Cardiac muscle cell (in vitro differentiated cells and primary cell): ENCODE measurements around the gene CCDC197. TPM values are rescaled to one million over a fixed set of nuclear protein-coding genes. Genes with fewer than 3 reads are reported as not detected.

Experiments
- DNase-seq, 2 donors: peaks; one replicate each; pipeline versions ENCODE4 v3.0.0 to v3.0.0-alpha.2; 2010 to 2017; ENCODE audit warnings: low read depth in 1 of 2, low spot score in 1 of 2
- H3K27ac ChIP-seq: fragments of 200-600 bp; sonication (generic); 2 replicates; pipeline ENCODE4 v1.5.1; 2016
- H3K27me3 ChIP-seq: fragments of 200-600 bp; sonication (generic); 2 replicates; pipeline ENCODE4 v1.6.0; 2016; ENCODE audit warnings: control low read depth
- H3K36me3 ChIP-seq: fragments of 200-600 bp; sonication (generic); 2 replicates; pipeline ENCODE4 v1.5.1; 2016; ENCODE audit warnings: control low read depth
- H3K4me1 ChIP-seq: fragments of 200-600 bp; sonication (generic); 2 replicates; pipeline ENCODE4 v1.8.1; 2017; ENCODE audit warnings: low read depth, mild to moderate bottlenecking, mixed run types
- H3K4me3 ChIP-seq: fragments of 200-600 bp; sonication (generic); 2 replicates; pipeline ENCODE4 v1.5.1; 2016; ENCODE audit warnings: mild to moderate bottlenecking
- H3K9me3 ChIP-seq: fragments of 200-600 bp; sonication (generic); 2 replicates; pipeline ENCODE4 v1.5.1; 2017; ENCODE audit warnings: low read depth, mild to moderate bottlenecking, control low read depth
- CTCF ChIP-seq: IDR thresholded peaks from 2 replicates; pipeline ENCODE4 v1.5.1; 2012; ENCODE audit warnings: low read depth, mild to moderate bottlenecking, low read length
- polyA plus RNA-seq: library from polyadenylated mRNA; unstranded; fragments of >200 nt; fragmentation: Nextera tagmentation; extraction: Ambion mirVana; gene quantifications from 2 replicates; pipeline ENCODE4 v1.2.1, GENCODE V29; 2016
- total RNA-seq: library from RNA; depleted of rRNA; stranded (reverse); fragments of >200 nt; gene quantifications from 2 replicates; pipeline ENCODE4 v1.2.3, GENCODE V29; 2016

CCDC197 gene
- total and polyA plus RNA-seq, 2 experiments from 2014 or later: not detected

- H3K9me3 ChIP-seq: no peaks in the 10 kb centered on the region
- H3K4me3 ChIP-seq: no peak overlapping the region
- no peaks in the 10 kb centered on the region for H3K36me3 ChIP-seq
- no peak for TF ChIP-seq CTCF
- H3K4me1 ChIP-seq: peaks cover 16% of the 10 kb centered on the region
- H3K27me3 ChIP-seq: no peaks in the 10 kb centered on the region
- DNase-seq: no peak
- peak overlapping the region; percentile 69 for H3K27ac ChIP-seq
Measured at GRCh38 chr14:94021001-94021400, 23.9 kb downstream of the CCDC197 start.

- Histone ChIP-seq H3K4me1 (peaks cover 16% of the 10 kb centered on the region), H3K27ac (peak overlapping the region; percentile 69), H3K4me3 (no peak overlapping the region), H3K36me3 (no peaks in the 10 kb centered on the region), H3K27me3 (no peaks in the 10 kb centered on the region), H3K9me3 (no peaks in the 10 kb centered on the region)
- TF ChIP-seq CTCF: no peak
- peak; percentile 24 to 53 for DNase-seq
Measured at GRCh38 chr14:94021416-94022157, 24.5 kb downstream of the CCDC197 start.

- no peak overlapping the region for H3K4me3 ChIP-seq
- no peak for DNase-seq
- H3K36me3 ChIP-seq: no peaks in the 10 kb centered on the region
- H3K9me3 ChIP-seq: no peaks in the 10 kb centered on the region
- H3K4me1 ChIP-seq: peaks cover 16% of the 10 kb centered on the region
- no peak for TF ChIP-seq CTCF
- H3K27me3 ChIP-seq: no peaks in the 10 kb centered on the region
- peak overlapping the region; percentile 36 for H3K27ac ChIP-seq
Measured at GRCh38 chr14:94022532-94023411, 25.7 kb downstream of the CCDC197 start.

GRCh38 chr14:94024549-94024948 lies 27.4 kb downstream of the CCDC197 start:
- no peaks in the 10 kb centered on the region for H3K9me3 ChIP-seq
- TF ChIP-seq CTCF: no peak
- no peak for DNase-seq
- no peaks in the 10 kb centered on the region for H3K36me3 ChIP-seq
- H3K4me3 ChIP-seq: no peak overlapping the region
- no peaks in the 10 kb centered on the region for H3K27me3 ChIP-seq
- no peak overlapping the region for H3K27ac ChIP-seq
- H3K4me1 ChIP-seq: peaks cover 16% of the 10 kb centered on the region

- Histone ChIP-seq H3K9me3 (no peaks in the 10 kb centered on the region), H3K27me3 (no peaks in the 10 kb centered on the region), H3K27ac (no peak overlapping the region), H3K36me3 (no peaks in the 10 kb centered on the region), H3K4me1 (peaks cover 16% of the 10 kb centered on the region), H3K4me3 (no peak overlapping the region)
- no peak for TF ChIP-seq CTCF
- no peak for DNase-seq
Measured at GRCh38 chr14:94025720-94026119, 28.6 kb downstream of the CCDC197 start.
